Fibroblast of mammary gland (primary cell): ENCODE results near the gene LEKR1.

Source experiments
- DNase-seq: peaks from one replicate; pipeline ENCODE4 v3.0.0-alpha.2; 2010; ENCODE audit warnings: low read depth
- H3K4me3 ChIP-seq: 2 replicates; pipeline ENCODE4 v1.5.1; 2011; ENCODE audit warnings: low read depth, mild to moderate bottlenecking, low read length, moderate library complexity; ENCODE audit not compliant: control insufficient read depth
- CTCF ChIP-seq: conservative IDR thresholded peaks from 2 replicates; pipeline ENCODE4 v1.5.1; 2011; ENCODE audit warnings: low read depth, low read length, inconsistent platforms; ENCODE audit not compliant: control insufficient read depth, insufficient read depth

Gene LEKR1

DNA sequence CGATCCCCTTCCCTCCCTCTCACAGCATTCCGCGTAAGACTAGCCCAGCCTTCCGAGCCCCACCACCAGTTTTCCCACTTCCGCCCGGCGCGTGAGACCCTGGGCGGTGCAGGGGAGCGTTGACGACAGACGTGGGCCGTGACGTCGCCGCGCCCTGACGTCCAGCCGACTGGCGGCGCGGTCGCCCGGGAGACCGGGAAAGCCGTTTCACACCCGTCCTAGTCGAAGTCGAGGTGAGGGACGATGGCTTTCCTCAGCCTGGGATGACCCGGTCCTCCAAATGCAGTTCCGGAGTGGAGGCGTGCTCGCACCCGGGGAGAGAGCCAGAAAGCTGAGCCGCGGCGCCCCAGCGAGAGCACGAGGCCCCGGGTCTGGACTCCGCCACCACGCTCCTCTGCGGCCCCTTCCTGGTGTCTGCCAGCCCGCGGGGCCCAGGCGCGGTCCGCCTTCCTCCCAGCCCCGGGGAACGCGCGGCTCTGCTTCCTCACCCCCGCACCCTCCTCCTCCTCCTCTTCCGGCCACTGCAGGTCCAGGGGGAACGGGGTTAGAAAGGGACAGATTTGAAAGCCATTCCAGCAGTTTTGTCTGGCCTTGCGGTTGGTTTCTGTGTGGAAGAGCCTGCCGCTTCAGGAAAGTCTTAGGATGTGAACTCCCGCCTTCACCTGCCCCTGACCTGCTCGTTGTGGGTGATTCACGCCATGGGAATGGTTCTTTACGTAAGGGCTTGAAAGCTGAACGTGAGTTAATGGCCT lies at the start of gene LEKR1:
Gene LEKR1 (plus strand): TSS at position 210 of the 752 bp plus-strand sequence. CDS start 2,977 bp downstream, outside the sequence.
- no peak for TF ChIP-seq CTCF
- peak; percentile 94 for DNase-seq
- H3K4me3 ChIP-seq: peak within 1 kb of the TSS; percentile 62

- DNase-seq: no peak
- no peak for TF ChIP-seq CTCF
- H3K4me3 ChIP-seq: no peak overlapping the region
Observed at GRCh38 chr3:156776871-156777270, 49.3 kb upstream of the LEKR1 start.

GRCh38 chr3:156781310-156782230 lies 44.6 kb upstream of the LEKR1 start:
- peak; percentile 80 for DNase-seq
- no peak overlapping the region for H3K4me3 ChIP-seq
- no peak for TF ChIP-seq CTCF

GRCh38 chr3:156782319-156782718 lies 43.8 kb upstream of the LEKR1 start:
- TF ChIP-seq CTCF: no peak
- DNase-seq: no peak
- no peak overlapping the region for H3K4me3 ChIP-seq

GRCh38 chr3:156782921-156783320 lies 43.2 kb upstream of the LEKR1 start:
- no peak overlapping the region for H3K4me3 ChIP-seq
- no peak for TF ChIP-seq CTCF
- no peak for DNase-seq

DNA sequence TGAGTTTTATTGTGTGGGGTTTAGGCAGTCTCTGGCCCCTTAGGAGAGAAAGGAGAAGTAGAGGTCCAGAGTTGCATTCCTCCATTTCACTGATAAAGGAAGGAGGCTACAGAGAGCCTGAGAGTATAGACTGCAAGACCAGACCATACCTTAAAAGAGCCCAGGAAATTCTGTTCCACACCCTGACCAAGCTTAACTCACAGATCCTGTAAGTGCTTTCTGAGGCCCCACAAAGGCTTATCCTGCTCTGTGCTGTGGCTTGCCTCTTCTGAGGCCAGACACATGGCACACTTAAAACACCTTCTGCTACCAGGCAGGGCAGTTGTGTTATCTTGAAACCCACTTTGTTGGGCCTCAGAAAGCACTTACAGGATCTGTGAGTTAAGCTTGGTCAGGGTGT lies 39.2 kb upstream of the LEKR1 start:
- H3K4me3 ChIP-seq: no peak overlapping the region
- no peak for TF ChIP-seq CTCF
- DNase-seq: no peak
